Stimulated activated naive CD8-positive, alpha-beta T cell treated with anti-CD3 and anti-CD28 coated beads, Interleukin-15, Interleukin-2, amounts not matched to agents 100 ng/mL and 50 ng/mL, for 24 hours (primary cell): ENCODE results near the gene MYO10.
"Not testable (repeated sequence)": the region's sequence is repeated elsewhere in the genome, so short reads cannot be mapped to it uniquely, and the experiment has no call there.

Experiments used
- H3K27ac Mint-ChIP-seq: one replicate; pipeline ENCODE4 v1.8.0; 2021; ENCODE audit warnings: mild to moderate bottlenecking, mixed read lengths
- H3K27me3 Mint-ChIP-seq: one replicate; pipeline ENCODE4 v1.8.0; 2021; ENCODE audit warnings: mixed read lengths
- H3K36me3 Mint-ChIP-seq: one replicate; pipeline ENCODE4 v1.8.0; 2021; ENCODE audit warnings: low read depth, mixed read lengths
- H3K4me1 Mint-ChIP-seq: one replicate; pipeline ENCODE4 v1.8.0; 2021; ENCODE audit warnings: low read depth, mixed read lengths
- H3K4me3 Mint-ChIP-seq: one replicate; pipeline ENCODE4 v1.8.0; 2021; ENCODE audit warnings: mild to moderate bottlenecking, mixed read lengths
- H3K9me3 Mint-ChIP-seq: one replicate; pipeline ENCODE4 v1.8.0; 2021; ENCODE audit warnings: mixed read lengths

MYO10 gene

GRCh38 chr5:16855485-16855884 lies 80.6 kb downstream of the MYO10 start:
- no peaks in the 10 kb centered on the region for H3K27me3 Mint-ChIP-seq
- no peaks in the 10 kb centered on the region for H3K9me3 Mint-ChIP-seq
- no peak overlapping the region for H3K27ac Mint-ChIP-seq
- no peaks in the 10 kb centered on the region for H3K4me1 Mint-ChIP-seq
- H3K36me3 Mint-ChIP-seq, result no peaks in the 10 kb centered on the region
- no peak overlapping the region for H3K4me3 Mint-ChIP-seq

- H3K4me1 Mint-ChIP-seq, result no peaks in the 10 kb centered on the region
- H3K36me3 Mint-ChIP-seq, result no peaks in the 10 kb centered on the region
- no peaks in the 10 kb centered on the region for H3K9me3 Mint-ChIP-seq
- no peaks in the 10 kb centered on the region for H3K27me3 Mint-ChIP-seq
- no peak overlapping the region for H3K4me3 Mint-ChIP-seq
- no peak overlapping the region for H3K27ac Mint-ChIP-seq
Observed at GRCh38 chr5:16854351-16854750, 81.7 kb downstream of the MYO10 start.

GRCh38 chr5:16853518-16853917 lies 82.6 kb downstream of the MYO10 start:
- H3K27ac Mint-ChIP-seq, result no peak overlapping the region
- no peak overlapping the region for H3K4me3 Mint-ChIP-seq
- no peaks in the 10 kb centered on the region for H3K9me3 Mint-ChIP-seq
- H3K4me1 Mint-ChIP-seq, result no peaks in the 10 kb centered on the region
- no peaks in the 10 kb centered on the region for H3K27me3 Mint-ChIP-seq
- H3K36me3 Mint-ChIP-seq, result no peaks in the 10 kb centered on the region

- no peaks in the 10 kb centered on the region for H3K4me1 Mint-ChIP-seq
- H3K9me3 Mint-ChIP-seq, result no peaks in the 10 kb centered on the region
- H3K36me3 Mint-ChIP-seq, result no peaks in the 10 kb centered on the region
- no peak overlapping the region for H3K4me3 Mint-ChIP-seq
- no peaks in the 10 kb centered on the region for H3K27me3 Mint-ChIP-seq
- H3K27ac Mint-ChIP-seq, result no peak overlapping the region
Observed at GRCh38 chr5:16852251-16853005, 83.7 kb downstream of the MYO10 start.

- H3K36me3 Mint-ChIP-seq, result no peaks in the 10 kb centered on the region
- no peaks in the 10 kb centered on the region for H3K9me3 Mint-ChIP-seq
- H3K27ac Mint-ChIP-seq, result no peak overlapping the region
- H3K27me3 Mint-ChIP-seq, result no peaks in the 10 kb centered on the region
- no peak overlapping the region for H3K4me3 Mint-ChIP-seq
- H3K4me1 Mint-ChIP-seq, result no peaks in the 10 kb centered on the region
Observed at GRCh38 chr5:16849775-16850174, 86.3 kb downstream of the MYO10 start.

GRCh38 chr5:16849181-16849580 lies 86.9 kb downstream of the MYO10 start:
- H3K4me3 Mint-ChIP-seq, result no peak overlapping the region
- H3K36me3 Mint-ChIP-seq, result no peaks in the 10 kb centered on the region
- no peaks in the 10 kb centered on the region for H3K9me3 Mint-ChIP-seq
- no peaks in the 10 kb centered on the region for H3K4me1 Mint-ChIP-seq
- no peak overlapping the region for H3K27ac Mint-ChIP-seq
- peaks cover 2% of the 10 kb centered on the region for H3K27me3 Mint-ChIP-seq

- Mint-ChIP-seq H3K4me3 (no peak overlapping the region), H3K27me3 (peaks cover 17% of the 10 kb centered on the region), H3K27ac (no peak overlapping the region), H3K4me1 (no peaks in the 10 kb centered on the region), H3K36me3 (no peaks in the 10 kb centered on the region), H3K9me3 (no peaks in the 10 kb centered on the region)
Observed at GRCh38 chr5:16844952-16845351, 91.1 kb downstream of the MYO10 start.

GRCh38 chr5:16842896-16843295 lies 93.2 kb downstream of the MYO10 start:
- Mint-ChIP-seq H3K27ac (no peak overlapping the region), H3K27me3 (peaks cover 17% of the 10 kb centered on the region), H3K9me3 (no peaks in the 10 kb centered on the region), H3K4me3 (no peak overlapping the region), H3K4me1 (no peaks in the 10 kb centered on the region), H3K36me3 (no peaks in the 10 kb centered on the region)

GRCh38 chr5:16841416-16841815 lies 94.7 kb downstream of the MYO10 start:
- no peaks in the 10 kb centered on the region for H3K4me1 Mint-ChIP-seq
- H3K9me3 Mint-ChIP-seq, result no peaks in the 10 kb centered on the region
- H3K27me3 Mint-ChIP-seq, result peaks cover 17% of the 10 kb centered on the region
- no peaks in the 10 kb centered on the region for H3K36me3 Mint-ChIP-seq
- H3K4me3 Mint-ChIP-seq, result no peak overlapping the region
- no peak overlapping the region for H3K27ac Mint-ChIP-seq

- peaks cover 6% of the 10 kb centered on the region for H3K27me3 Mint-ChIP-seq
- no peak overlapping the region for H3K27ac Mint-ChIP-seq
- no peak overlapping the region for H3K4me3 Mint-ChIP-seq
- no peaks in the 10 kb centered on the region for H3K9me3 Mint-ChIP-seq
- H3K36me3 Mint-ChIP-seq, result no peaks in the 10 kb centered on the region
- H3K4me1 Mint-ChIP-seq, result no peaks in the 10 kb centered on the region
Observed at GRCh38 chr5:16837305-16837704, 98.8 kb downstream of the MYO10 start.

- no peaks in the 10 kb centered on the region for H3K36me3 Mint-ChIP-seq
- no peaks in the 10 kb centered on the region for H3K27me3 Mint-ChIP-seq
- no peaks in the 10 kb centered on the region for H3K4me1 Mint-ChIP-seq
- no peak overlapping the region for H3K4me3 Mint-ChIP-seq
- H3K27ac Mint-ChIP-seq, result no peak overlapping the region
- peaks cover 8% of the 10 kb centered on the region for H3K9me3 Mint-ChIP-seq
Observed at GRCh38 chr5:16834029-16834428, 102.1 kb downstream of the MYO10 start.

- not testable (repeated sequence) for H3K36me3 Mint-ChIP-seq, H3K9me3 Mint-ChIP-seq, H3K4me1 Mint-ChIP-seq, H3K4me3 Mint-ChIP-seq, H3K27me3 Mint-ChIP-seq, H3K27ac Mint-ChIP-seq
Observed at GRCh38 chr5:16831326-16831725, 104.8 kb downstream of the MYO10 start.

GRCh38 chr5:16827755-16828154 lies 108.3 kb downstream of the MYO10 start:
- Mint-ChIP-seq H3K4me3 (no peak overlapping the region), H3K4me1 (no peaks in the 10 kb centered on the region), H3K36me3 (no peaks in the 10 kb centered on the region), H3K9me3 (peaks cover 8% of the 10 kb centered on the region), H3K27me3 (no peaks in the 10 kb centered on the region), H3K27ac (no peak overlapping the region)

- Mint-ChIP-seq H3K27me3 (no peaks in the 10 kb centered on the region), H3K4me3 (no peak overlapping the region), H3K27ac (no peak overlapping the region), H3K9me3 (peaks cover 8% of the 10 kb centered on the region), H3K36me3 (no peaks in the 10 kb centered on the region), H3K4me1 (no peaks in the 10 kb centered on the region)
Observed at GRCh38 chr5:16826379-16827125, 109.5 kb downstream of the MYO10 start.

- no peaks in the 10 kb centered on the region for H3K27me3 Mint-ChIP-seq
- no peak overlapping the region for H3K27ac Mint-ChIP-seq
- no peaks in the 10 kb centered on the region for H3K36me3 Mint-ChIP-seq
- H3K9me3 Mint-ChIP-seq, result no peaks in the 10 kb centered on the region
- no peaks in the 10 kb centered on the region for H3K4me1 Mint-ChIP-seq
- H3K4me3 Mint-ChIP-seq, result no peak overlapping the region
Observed at GRCh38 chr5:16819522-16820167, 116.4 kb downstream of the MYO10 start.
